SU-DHL-6 (cell line): ENCODE measurements around the gene MTFR1L.

ENCODE experiments used
- H2AFZ ChIP-seq: fragments of 200-600 bp; sonication (generic); 2 replicates; pipeline ENCODE4 v1.6.1; 2014; ENCODE audit warnings: low read depth, mild to moderate bottlenecking, moderate library complexity, mixed read lengths, antibody characterized with exemption, low read length; ENCODE audit not compliant: severe bottlenecking
- H3F3A ChIP-seq: fragments of 200-600 bp; shearing (Covaris generic); 2 replicates; pipeline ENCODE4 v1.6.0; 2016; ENCODE audit warnings: antibody characterized with exemption, mild to moderate bottlenecking; ENCODE audit not compliant: insufficient read depth
- H3K27ac ChIP-seq: fragments of 200-600 bp; sonication (generic); 2 replicates; pipeline ENCODE4 v1.5.1; 2016; ENCODE audit warnings: low read depth, mild to moderate bottlenecking, low read length, moderate library complexity, mixed read lengths
- H3K27me3 ChIP-seq: fragments of 200-600 bp; sonication (generic), shearing (Covaris generic); 2 replicates; pipeline ENCODE4 v1.6.0; 2014; ENCODE audit warnings: mild to moderate bottlenecking, low read length
- H3K36me3 ChIP-seq: fragments of 200-600 bp; sonication (generic); 2 replicates; pipeline ENCODE4 v1.6.1; 2014; ENCODE audit warnings: mild to moderate bottlenecking, low read length, mixed read lengths
- H3K4me2 ChIP-seq: fragments of 300-600, 200-600 bp; shearing (Covaris generic), sonication (generic); 2 replicates; pipeline ENCODE4 v1.6.0; 2014; ENCODE audit warnings: low read length, low read depth, mild to moderate bottlenecking; ENCODE audit not compliant: poor library complexity, severe bottlenecking
- H3K4me3 ChIP-seq: fragments of 200-600 bp; sonication (generic); 2 replicates; pipeline ENCODE4 v1.5.1; 2014; ENCODE audit warnings: antibody characterized with exemption, low read length, mild to moderate bottlenecking, mixed read lengths; ENCODE audit not compliant: insufficient read depth, poor library complexity, severe bottlenecking
- H3K79me2 ChIP-seq: fragments of 200-600 bp; sonication (generic); 2 replicates; pipeline ENCODE4 v1.6.1; 2014; ENCODE audit warnings: mild to moderate bottlenecking, low read length, moderate library complexity; ENCODE audit not compliant: insufficient read depth
- H3K9ac ChIP-seq: fragments of 200-600 bp; sonication (generic); 2 replicates; pipeline ENCODE4 v1.7.0; 2014; ENCODE audit warnings: mild to moderate bottlenecking, low read length
- H3K9me2 ChIP-seq: fragments of 200-600 bp; sonication (generic); replicated peaks from 2 replicates; pipeline ENCODE4 v1.6.1; 2014; ENCODE audit warnings: low read length; ENCODE audit not compliant: insufficient read depth
- H3K9me3 ChIP-seq: fragments of 200-600 bp; sonication (generic); 2 replicates; pipeline ENCODE4 v1.6.1; 2014; ENCODE audit warnings: low read length, mixed read lengths; ENCODE audit not compliant: insufficient read depth
- H4K20me1 ChIP-seq: fragments of 200-600 bp; sonication (generic); 2 replicates; pipeline ENCODE4 v1.6.1; 2014; ENCODE audit warnings: low read depth, mild to moderate bottlenecking, antibody characterized with exemption, low read length, moderate library complexity, mixed read lengths
- EZH2phosphoT487 ChIP-seq: fragments of 200-600 bp; sonication (generic), shearing (Covaris generic); conservative IDR thresholded peaks from 2 replicates; pipeline ENCODE4 v1.6.1; 2018; ENCODE audit warnings: mild to moderate bottlenecking, antibody characterized with exemption, low read length, moderate library complexity, mixed read lengths
- TF ChIP-seq, protein P1 (sequence below): fragments of 200-600 bp; sonication (generic); IDR thresholded peaks from one replicate; pipeline ENCODE4 v1.5.1; 2017; ENCODE audit warnings: antibody characterized with exemption, mild to moderate bottlenecking, low read length, moderate library complexity; ENCODE audit not compliant: insufficient read depth, poor library complexity, severe bottlenecking

Gene MTFR1L

DNA sequence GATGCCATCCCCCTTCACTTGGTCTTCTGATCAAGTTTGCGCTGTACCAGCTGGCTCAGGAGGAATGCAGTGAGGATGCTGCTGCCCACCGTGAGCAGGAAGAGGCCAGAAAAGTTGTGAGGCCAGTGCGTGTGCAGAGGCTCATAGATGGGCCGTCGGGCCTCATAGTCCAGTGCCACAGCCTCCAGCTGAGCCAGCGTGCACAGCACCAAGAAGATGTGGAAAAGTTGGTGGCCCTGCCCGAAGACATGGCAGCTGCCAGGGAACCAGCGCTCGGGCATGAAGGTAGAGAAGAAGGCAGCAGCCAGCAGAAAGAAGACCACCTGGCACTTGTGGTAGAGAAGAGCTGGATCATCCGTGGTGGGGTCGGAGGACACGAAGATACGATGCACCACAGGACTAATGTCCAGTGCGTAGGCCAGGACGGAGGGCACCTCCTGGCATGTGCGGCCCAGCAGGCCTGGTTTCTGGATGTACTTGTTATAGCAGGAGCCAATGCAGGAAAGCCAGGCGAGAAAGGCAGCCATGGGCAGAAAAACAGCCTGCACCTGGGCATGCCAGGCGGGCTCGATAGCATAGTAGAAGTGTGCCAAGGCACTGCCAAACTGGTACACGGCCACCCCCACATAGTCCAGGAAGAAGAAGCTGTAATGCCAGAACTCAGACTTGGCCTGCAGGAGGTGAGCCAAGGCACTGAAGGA is 43.2 kb downstream of the MTFR1L start:
- TF ChIP-seq EZH2phosphoT487, result no peak
- TF ChIP-seq, protein P1, sequence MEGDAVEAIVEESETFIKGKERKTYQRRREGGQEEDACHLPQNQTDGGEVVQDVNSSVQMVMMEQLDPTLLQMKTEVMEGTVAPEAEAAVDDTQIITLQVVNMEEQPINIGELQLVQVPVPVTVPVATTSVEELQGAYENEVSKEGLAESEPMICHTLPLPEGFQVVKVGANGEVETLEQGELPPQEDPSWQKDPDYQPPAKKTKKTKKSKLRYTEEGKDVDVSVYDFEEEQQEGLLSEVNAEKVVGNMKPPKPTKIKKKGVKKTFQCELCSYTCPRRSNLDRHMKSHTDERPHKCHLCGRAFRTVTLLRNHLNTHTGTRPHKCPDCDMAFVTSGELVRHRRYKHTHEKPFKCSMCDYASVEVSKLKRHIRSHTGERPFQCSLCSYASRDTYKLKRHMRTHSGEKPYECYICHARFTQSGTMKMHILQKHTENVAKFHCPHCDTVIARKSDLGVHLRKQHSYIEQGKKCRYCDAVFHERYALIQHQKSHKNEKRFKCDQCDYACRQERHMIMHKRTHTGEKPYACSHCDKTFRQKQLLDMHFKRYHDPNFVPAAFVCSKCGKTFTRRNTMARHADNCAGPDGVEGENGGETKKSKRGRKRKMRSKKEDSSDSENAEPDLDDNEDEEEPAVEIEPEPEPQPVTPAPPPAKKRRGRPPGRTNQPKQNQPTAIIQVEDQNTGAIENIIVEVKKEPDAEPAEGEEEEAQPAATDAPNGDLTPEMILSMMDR, result no peak
- H3K79me2 ChIP-seq, result no peaks in the 10 kb centered on the region; the same call in 1 of the 2 replicates
- H3F3A ChIP-seq, result no peaks in the 10 kb centered on the region
- H3K27ac ChIP-seq, result no peak overlapping the region
- H3K27me3 ChIP-seq, result no peaks in the 10 kb centered on the region
- no peak overlapping the region for H3K4me2 ChIP-seq
- no peak overlapping the region for H2AFZ ChIP-seq
- no peaks in the 10 kb centered on the region for H3K36me3 ChIP-seq
- H3K9me2 ChIP-seq, result no peaks in the 10 kb centered on the region
- H3K9me3 ChIP-seq, result no peaks in the 10 kb centered on the region
- no peak overlapping the region for H3K9ac ChIP-seq
- H3K4me3 ChIP-seq, result no peak overlapping the region
- H4K20me1 ChIP-seq, result no peaks in the 10 kb centered on the region

DNA sequence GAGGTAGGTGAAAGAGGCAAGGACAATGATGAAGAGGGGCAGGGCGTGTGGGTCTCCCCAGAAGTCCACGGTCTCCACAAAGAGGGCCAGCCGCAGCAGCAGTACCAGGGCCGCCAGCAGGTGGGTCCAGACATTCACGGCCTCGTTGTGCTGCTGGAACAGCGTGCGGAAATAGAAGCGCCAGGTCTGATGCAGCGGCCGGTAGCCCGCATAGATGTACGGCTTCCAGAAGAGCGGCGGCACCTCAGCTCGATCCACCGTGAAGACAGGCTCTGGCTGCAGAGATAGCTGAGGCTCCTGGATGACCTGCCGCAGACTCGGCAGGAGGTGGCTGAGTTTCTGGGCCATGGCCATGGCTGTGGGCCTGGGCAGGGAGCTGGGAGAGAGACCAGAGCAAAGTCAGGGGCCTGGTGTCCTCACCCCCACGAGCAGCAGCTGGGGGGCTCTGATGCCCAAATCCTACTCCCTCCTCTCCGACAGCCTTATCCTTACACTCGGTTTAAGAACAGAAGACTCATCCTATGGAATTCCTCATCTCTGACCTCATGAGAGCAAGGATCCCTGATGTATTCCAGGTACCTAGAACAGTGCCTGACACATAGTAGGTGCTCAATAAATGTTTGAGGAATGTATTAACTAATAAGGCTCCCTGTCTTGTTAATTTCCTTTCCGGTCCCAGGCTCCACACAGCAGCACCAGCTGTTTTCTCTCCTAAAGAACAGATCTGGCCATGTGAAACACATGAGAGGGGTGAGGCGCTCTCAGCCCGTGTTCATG is 43.9 kb downstream of the MTFR1L start:
- H3K4me3 ChIP-seq, result no peak overlapping the region

DNA sequence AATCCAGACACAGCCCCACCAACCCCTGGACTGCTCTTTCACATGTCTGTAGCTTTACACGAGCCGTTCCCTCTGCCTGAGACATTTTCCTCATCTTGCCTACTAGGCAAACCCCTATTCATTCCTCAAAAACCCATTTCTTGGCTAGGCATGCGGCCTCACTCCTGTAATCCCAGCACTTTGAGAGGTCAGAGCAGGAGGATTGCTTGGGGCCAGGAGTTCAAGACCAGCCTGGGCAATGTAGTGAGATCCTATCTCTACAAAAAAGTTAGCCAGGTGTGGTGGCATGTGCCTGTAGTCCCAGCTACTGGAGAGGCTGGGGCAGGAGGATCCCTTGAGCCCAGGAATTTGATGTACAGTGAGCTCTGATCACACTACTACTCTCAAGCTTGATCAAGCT is 44.7 kb downstream of the MTFR1L start:
- TF ChIP-seq EZH2phosphoT487, result no peak
- TF ChIP-seq, protein P1, result no peak
- H3K9me3 ChIP-seq, result no peaks in the 10 kb centered on the region
- H3K4me3 ChIP-seq, result no peak overlapping the region
- no peaks in the 10 kb centered on the region for H3K79me2 ChIP-seq
- no peak overlapping the region for H3K9ac ChIP-seq
- H3K27me3 ChIP-seq, result no peaks in the 10 kb centered on the region
- no peak overlapping the region for H3K4me2 ChIP-seq
- no peaks in the 10 kb centered on the region for H3F3A ChIP-seq
- H4K20me1 ChIP-seq, result no peaks in the 10 kb centered on the region
- no peaks in the 10 kb centered on the region for H3K9me2 ChIP-seq
- no peak overlapping the region for H3K27ac ChIP-seq
- no peak overlapping the region for H2AFZ ChIP-seq
- H3K36me3 ChIP-seq, result no peaks in the 10 kb centered on the region

More for the DNA sequence above, 43.9 kb downstream of the MTFR1L start:
- H3K27me3 ChIP-seq, result no peaks in the 10 kb centered on the region
- H2AFZ ChIP-seq, result no peak overlapping the region
- H3K9me3 ChIP-seq, result no peaks in the 10 kb centered on the region
- no peak overlapping the region for H3K4me2 ChIP-seq
- TF ChIP-seq EZH2phosphoT487, result no peak
- TF ChIP-seq, protein P1, result no peak
- H3K9ac ChIP-seq, result no peak overlapping the region
- no peaks in the 10 kb centered on the region; the same call in 1 of the 2 replicates for H3K79me2 ChIP-seq
- H3K27ac ChIP-seq, result no peak overlapping the region
- no peaks in the 10 kb centered on the region for H3F3A ChIP-seq
- H4K20me1 ChIP-seq, result no peaks in the 10 kb centered on the region
- H3K36me3 ChIP-seq, result no peaks in the 10 kb centered on the region
- no peaks in the 10 kb centered on the region for H3K9me2 ChIP-seq
